PC-9 (cell line): ENCODE results near the gene GAS7. TPM values are rescaled to one million over a fixed set of nuclear protein-coding genes. Genes with fewer than 3 reads are reported as not detected.
"Not testable (repeated sequence)": the region's sequence is repeated elsewhere in the genome, so short reads cannot be mapped to it uniquely, and the experiment has no call there.

ENCODE experiments used
- BruUV-seq: library from RNA; stranded (reverse); fragments of 400-500 nt; replicated peaks from 2 replicates; lab custom pipeline; 2021; lab: Mats Ljungman, UMichigan
- CTCF ChIA-PET: fragments of 300-600 bp; sonication (Branson Sonifier 250); formaldehyde crosslinking; loops from one replicate; lab custom pipeline; 2022; ENCODE audit warnings: antibody characterized with exemption; lab: Charles Lee
- POLR2A ChIA-PET: fragments of 300-600 bp; sonication (Branson Sonifier 250); formaldehyde crosslinking; loops from one replicate; lab custom pipeline; 2022; ENCODE audit warnings: antibody characterized with exemption; ENCODE audit not compliant: unreplicated experiment; lab: Charles Lee
- DNase-seq, 2 experiments: peaks; one replicate each; pipeline versions ENCODE4 v3.0.0 to v3.0.0-alpha.2; 2015 to 2022; ENCODE audit warnings: mixed read lengths in 1 of 2
- H2AFZ ChIP-seq: fragments of 200-600 bp; sonication (generic); 2 replicates; pipeline ENCODE4 v1.8.1; 2017; ENCODE audit warnings: antibody characterized with exemption
- H3F3A ChIP-seq: fragments of 200-600 bp; sonication (generic); 2 replicates; pipeline ENCODE4 v1.8.1; 2017; ENCODE audit warnings: antibody characterized with exemption, mild to moderate bottlenecking, low read depth; ENCODE audit not compliant: insufficient read depth
- H3K27ac ChIP-seq: fragments of 200-600 bp; sonication (generic); 2 replicates; pipeline ENCODE4 v1.6.1; 2016; ENCODE audit warnings: mixed run types
- H3K27me3 ChIP-seq: fragments of 200-600 bp; sonication (generic); 2 replicates; pipeline ENCODE4 v1.6.1; 2016; ENCODE audit warnings: low read depth, mixed run types; ENCODE audit not compliant: insufficient read depth
- H3K36me3 ChIP-seq: fragments of 200-600 bp; sonication (generic); 2 replicates; pipeline ENCODE4 v1.6.1; 2016; ENCODE audit warnings: low read depth, mixed run types
- H3K4me1 ChIP-seq: fragments of 200-600 bp; sonication (generic); replicated peaks from 2 replicates; pipeline ENCODE4 v1.6.1; 2016; ENCODE audit warnings: mixed run types; ENCODE audit not compliant: insufficient read depth
- H3K4me2 ChIP-seq: fragments of 200-600 bp; sonication (generic); 2 replicates; pipeline ENCODE4 v1.6.1; 2017; ENCODE audit warnings: mixed run types
- H3K4me3 ChIP-seq: fragments of 200-600 bp; sonication (generic); 2 replicates; pipeline ENCODE4 v1.6.1; 2016; ENCODE audit warnings: mixed run types
- H3K79me2 ChIP-seq: fragments of 200-600 bp; sonication (generic); 2 replicates; pipeline ENCODE4 v1.6.1; 2017; ENCODE audit warnings: low read depth, mixed run types
- H3K9me2 ChIP-seq: fragments of 200-600 bp; sonication (generic); 2 replicates; pipeline ENCODE4 v1.8.1; 2017; ENCODE audit warnings: mild to moderate bottlenecking; ENCODE audit not compliant: insufficient read depth
- H3K9me3 ChIP-seq: fragments of 200-600 bp; sonication (generic); 2 replicates; pipeline ENCODE4 v1.8.1; 2016; ENCODE audit warnings: low read depth; ENCODE audit not compliant: insufficient read depth
- H4K20me1 ChIP-seq: fragments of 200-600 bp; sonication (generic); 2 replicates; pipeline ENCODE4 v1.8.1; 2017; ENCODE audit not compliant: insufficient read depth
- CTCF ChIP-seq: fragments of 200-600 bp; sonication (generic); conservative IDR thresholded peaks from 2 replicates; pipeline ENCODE4 v1.6.1; 2017; ENCODE audit warnings: mixed run types, antibody characterized with exemption, mild to moderate bottlenecking, moderate library complexity
- EZH2 ChIP-seq: fragments of 200-600 bp; sonication (generic); IDR thresholded peaks from 2 replicates; pipeline ENCODE4 v1.8.0; 2017; ENCODE audit warnings: antibody characterized with exemption, low read depth
- intact Hi-C: fragments of 100-400 bp; cut with micrococcal nuclease; formaldehyde crosslinking; loops from one replicate; pipeline ENCODE4 v1.10.0; 2022; ENCODE audit not compliant: unreplicated experiment
- total RNA-seq: library from RNA; stranded (reverse); gene quantifications from 2 replicates; pipeline ENCODE4 v1.2.3, GENCODE V29; 2021

GAS7 gene
- total RNA-seq, 1 experiment from 2014 or later = not detected

DNA sequence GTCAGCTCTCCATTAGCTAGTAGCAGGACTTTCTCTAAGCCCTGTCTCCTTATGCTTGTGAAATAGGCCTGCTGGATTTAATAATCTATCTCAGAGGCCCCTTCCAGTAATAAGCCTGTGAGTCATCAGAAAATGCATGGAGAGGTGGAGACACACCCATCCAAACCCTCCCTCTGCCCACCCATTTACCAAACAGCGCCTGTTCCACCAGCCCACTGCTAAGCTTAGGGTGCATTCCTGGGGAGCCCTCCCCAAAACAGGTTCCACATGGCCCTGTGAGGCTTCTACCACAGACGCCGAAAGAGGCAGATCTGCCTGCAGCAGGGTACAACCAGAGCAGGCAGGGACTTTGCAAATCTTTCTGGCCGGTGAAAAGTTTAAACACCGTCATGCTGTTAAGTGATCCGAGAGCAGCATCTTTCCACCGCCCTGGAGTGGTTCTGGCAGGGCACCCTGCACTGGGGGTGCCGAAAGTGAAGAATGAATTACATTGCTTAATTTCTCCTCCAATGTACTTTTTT is 99.3 kb downstream of the GAS7 start:
- BruUV-seq = no TSS peak
- CTCF ChIA-PET = no interaction called here
- DNase-seq = no peak

GRCh38 chr17:10096596-10096995 is 101.8 kb downstream of the GAS7 start:
- H3K4me3 ChIP-seq = no peak overlapping the region
- H3K27me3 ChIP-seq = peaks cover 59% of the 10 kb centered on the region
- ChIA-PET POLR2A (no interaction called here), CTCF (no interaction called here)
- H3K36me3 ChIP-seq = no peaks in the 10 kb centered on the region
- BruUV-seq = no TSS peak
- no peak overlapping the region for H2AFZ ChIP-seq
- H3K4me2 ChIP-seq = no peak overlapping the region
- no peak overlapping the region for H3K27ac ChIP-seq
- H3K9me2 ChIP-seq = no peaks in the 10 kb centered on the region
- TF ChIP-seq CTCF (no peak), EZH2 (no peak)
- DNase-seq = no peak
- H3K9me3 ChIP-seq = no peaks in the 10 kb centered on the region
- intact Hi-C loops = no loop called here
- no peaks in the 10 kb centered on the region for H3F3A ChIP-seq
- H3K79me2 ChIP-seq = no peaks in the 10 kb centered on the region
- H3K4me1 ChIP-seq = no peaks in the 10 kb centered on the region
- no peaks in the 10 kb centered on the region for H4K20me1 ChIP-seq

More for the DNA sequence above, 99.3 kb downstream of the GAS7 start:
- intact Hi-C loops = no loop called here
- Histone ChIP-seq H3K4me1 (no peaks in the 10 kb centered on the region), H3K9me3 (no peaks in the 10 kb centered on the region), H3K36me3 (no peaks in the 10 kb centered on the region), H3K79me2 (no peaks in the 10 kb centered on the region), H3F3A (no peaks in the 10 kb centered on the region), H3K4me3 (no peak overlapping the region), H3K9me2 (no peaks in the 10 kb centered on the region), H4K20me1 (no peaks in the 10 kb centered on the region), H3K27me3 (peaks cover 63% of the 10 kb centered on the region), H2AFZ (no peak overlapping the region), H3K27ac (no peak overlapping the region), H3K4me2 (no peak overlapping the region)
- TF ChIP-seq CTCF (no peak), EZH2 (no peak)
- POLR2A ChIA-PET = no interaction called here

DNA sequence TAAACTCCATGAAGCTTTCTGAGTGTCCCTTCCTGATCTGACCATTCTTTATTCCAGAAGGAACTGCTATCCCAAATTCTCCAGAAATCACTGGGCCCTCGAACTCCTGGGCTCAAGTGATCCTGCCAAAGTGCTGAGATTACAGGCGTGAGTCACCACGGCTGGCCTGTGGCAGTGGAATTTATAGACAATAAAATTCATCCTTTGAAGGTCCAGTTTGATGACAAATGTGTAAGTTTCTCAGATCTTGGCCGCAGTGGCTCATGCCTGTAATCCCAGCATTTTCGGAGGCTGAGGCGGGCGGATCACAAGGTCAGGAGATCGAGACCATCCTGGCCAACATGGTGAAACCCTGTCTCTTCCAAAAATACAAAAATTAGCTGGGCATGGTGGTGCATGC is 103.1 kb downstream of the GAS7 start:
- not testable (repeated sequence) for H3K9me3 ChIP-seq, DNase-seq

GRCh38 chr17:10094797-10095196 is 103.6 kb downstream of the GAS7 start:
- no peaks in the 10 kb centered on the region for H3K9me2 ChIP-seq
- no peak overlapping the region for H3K4me2 ChIP-seq
- no peak overlapping the region for H3K27ac ChIP-seq
- H3K9me3 ChIP-seq = no peaks in the 10 kb centered on the region
- intact Hi-C loops = no loop called here
- no peak overlapping the region for H2AFZ ChIP-seq
- H3K4me1 ChIP-seq = no peaks in the 10 kb centered on the region
- no peaks in the 10 kb centered on the region for H3K36me3 ChIP-seq
- H3K27me3 ChIP-seq = peaks cover 59% of the 10 kb centered on the region
- ChIA-PET CTCF (no interaction called here), POLR2A (no interaction called here)
- H3K79me2 ChIP-seq = no peaks in the 10 kb centered on the region
- no peaks in the 10 kb centered on the region for H4K20me1 ChIP-seq
- DNase-seq = no peak
- H3K4me3 ChIP-seq = no peak overlapping the region
- no peaks in the 10 kb centered on the region for H3F3A ChIP-seq
- TF ChIP-seq EZH2 (no peak), CTCF (no peak)
- BruUV-seq = no TSS peak

More for the DNA sequence above, 103.1 kb downstream of the GAS7 start:
- H4K20me1 ChIP-seq, H3K4me3 ChIP-seq, BruUV-seq, CTCF ChIA-PET, H3F3A ChIP-seq, H3K4me1 ChIP-seq, POLR2A ChIA-PET, H3K9me2 ChIP-seq, H2AFZ ChIP-seq, H3K36me3 ChIP-seq, H3K27ac ChIP-seq, H3K79me2 ChIP-seq, intact Hi-C loops, H3K4me2 ChIP-seq: not testable (repeated sequence)
- peaks cover 59% of the 10 kb centered on the region for H3K27me3 ChIP-seq
